ENCODE results near the gene HOXD3. TPM values are rescaled to one million over a fixed set of nuclear protein-coding genes. Genes with fewer than 3 reads are reported as not detected.

Gene HOXD3
- total and polyA plus RNA-seq, 9 donors: 0.91 to 4.0 (median 1.7) TPM

GRCh38 chr2:176158855-176159662 is 2.0 kb downstream of the HOXD3 start:
- H3K36me3 ChIP-seq (ENCODE audit: control insufficient read depth, insufficient read depth, low read length): peaks cover 3% of the 10 kb centered on the region
- peaks cover 90% of the 10 kb centered on the region for H3K27me3 ChIP-seq (ENCODE audit: control insufficient read depth, insufficient read depth, low read length)
- H3K4me1 ChIP-seq (ENCODE audit: control insufficient read depth, insufficient read depth, low read length): peaks cover 51% of the 10 kb centered on the region
- no peak overlapping the region for H3K4me3 ChIP-seq (ENCODE audit: low read length)
- no peak for DNase-seq
- 43% methylated on average over 22 of the region's 39 CpGs for WGBS (ENCODE audit: insufficient coverage)
- H3K9me3 ChIP-seq (replicated peaks; ENCODE audit: control insufficient read depth, low read depth, low read length): peaks cover 3% of the 10 kb centered on the region
- no peak overlapping the region for H3K27ac ChIP-seq (ENCODE audit: low read length)

GRCh38 chr2:176159663-176160250 is 2.6 kb downstream of the HOXD3 start:
- Histone ChIP-seq H3K36me3 (ENCODE audit: control insufficient read depth, insufficient read depth, low read length) (no peaks in the 10 kb centered on the region), H3K27me3 (ENCODE audit: control insufficient read depth, insufficient read depth, low read length) (peaks cover 94% of the 10 kb centered on the region), H3K4me1 (ENCODE audit: control insufficient read depth, insufficient read depth, low read length) (peaks cover 55% of the 10 kb centered on the region), H3K4me3 (ENCODE audit: low read length) (peak overlapping the region; percentile 26), H3K9me3 (replicated peaks; ENCODE audit: control insufficient read depth, low read depth, low read length) (peaks cover 3% of the 10 kb centered on the region), H3K27ac (ENCODE audit: low read length) (no peak overlapping the region)
- DNase-seq: no peak
- WGBS (ENCODE audit: insufficient coverage): 28% methylated on average over 36 of the region's 44 CpGs

GRCh38 chr2:176160251-176160985 is 3.3 kb downstream of the HOXD3 start:
- Histone ChIP-seq H3K36me3 (ENCODE audit: control insufficient read depth, insufficient read depth, low read length) (no peaks in the 10 kb centered on the region), H3K4me3 (ENCODE audit: low read length) (peak overlapping the region; percentile 26), H3K27me3 (ENCODE audit: control insufficient read depth, insufficient read depth, low read length) (peaks cover 96% of the 10 kb centered on the region), H3K9me3 (replicated peaks; ENCODE audit: control insufficient read depth, low read depth, low read length) (peaks cover 3% of the 10 kb centered on the region), H3K27ac (ENCODE audit: low read length) (no peak overlapping the region), H3K4me1 (ENCODE audit: control insufficient read depth, insufficient read depth, low read length) (peaks cover 62% of the 10 kb centered on the region)
- DNase-seq: peak; percentile 60
- WGBS (ENCODE audit: insufficient coverage): 29% methylated on average over 37 of the region's 50 CpGs

GRCh38 chr2:176160986-176161824 is 4.1 kb downstream of the HOXD3 start:
- Histone ChIP-seq H3K9me3 (replicated peaks; ENCODE audit: control insufficient read depth, low read depth, low read length) (peaks cover 3% of the 10 kb centered on the region), H3K4me1 (ENCODE audit: control insufficient read depth, insufficient read depth, low read length) (peaks cover 64% of the 10 kb centered on the region), H3K4me3 (ENCODE audit: low read length) (no peak overlapping the region), H3K36me3 (ENCODE audit: control insufficient read depth, insufficient read depth, low read length) (no peaks in the 10 kb centered on the region), H3K27me3 (ENCODE audit: control insufficient read depth, insufficient read depth, low read length) (peaks cover 97% of the 10 kb centered on the region), H3K27ac (ENCODE audit: low read length) (no peak overlapping the region)
- 20% methylated on average over 11 of the region's 22 CpGs for WGBS (ENCODE audit: insufficient coverage)
- DNase-seq: no peak

- Histone ChIP-seq H3K9me3 (replicated peaks; ENCODE audit: control insufficient read depth, low read depth, low read length) (peaks cover 3% of the 10 kb centered on the region), H3K27me3 (ENCODE audit: control insufficient read depth, insufficient read depth, low read length) (peaks cover 93% of the 10 kb centered on the region), H3K36me3 (ENCODE audit: control insufficient read depth, insufficient read depth, low read length) (no peaks in the 10 kb centered on the region), H3K27ac (ENCODE audit: low read length) (no peak overlapping the region), H3K4me1 (ENCODE audit: control insufficient read depth, insufficient read depth, low read length) (peaks cover 59% of the 10 kb centered on the region), H3K4me3 (ENCODE audit: low read length) (no peak overlapping the region)
- DNase-seq: peak; percentile 90
- 10% methylated on average over 15 of the region's 22 CpGs for WGBS (ENCODE audit: insufficient coverage)
Observed at GRCh38 chr2:176161825-176162626, 4.9 kb downstream of the HOXD3 start.

GRCh38 chr2:176162911-176163671 is 6.0 kb downstream of the HOXD3 start:
- Histone ChIP-seq H3K4me1 (ENCODE audit: control insufficient read depth, insufficient read depth, low read length) (peaks cover 50% of the 10 kb centered on the region), H3K27me3 (ENCODE audit: control insufficient read depth, insufficient read depth, low read length) (peaks cover 85% of the 10 kb centered on the region), H3K9me3 (replicated peaks; ENCODE audit: control insufficient read depth, low read depth, low read length) (peaks cover 3% of the 10 kb centered on the region), H3K27ac (ENCODE audit: low read length) (no peak overlapping the region), H3K36me3 (ENCODE audit: control insufficient read depth, insufficient read depth, low read length) (no peaks in the 10 kb centered on the region), H3K4me3 (ENCODE audit: low read length) (no peak overlapping the region)
- DNase-seq: no peak
- WGBS (ENCODE audit: insufficient coverage): 26% methylated on average over 21 of the region's 29 CpGs

- H3K9me3 ChIP-seq (replicated peaks; ENCODE audit: control insufficient read depth, low read depth, low read length): peaks cover 3% of the 10 kb centered on the region
- WGBS (ENCODE audit: insufficient coverage): 52% methylated on average over 3 of the region's 12 CpGs
- peaks cover 48% of the 10 kb centered on the region for H3K4me1 ChIP-seq (ENCODE audit: control insufficient read depth, insufficient read depth, low read length)
- no peak overlapping the region for H3K27ac ChIP-seq (ENCODE audit: low read length)
- peaks cover 84% of the 10 kb centered on the region for H3K27me3 ChIP-seq (ENCODE audit: control insufficient read depth, insufficient read depth, low read length)
- no peaks in the 10 kb centered on the region for H3K36me3 ChIP-seq (ENCODE audit: control insufficient read depth, insufficient read depth, low read length)
- no peak for DNase-seq
- no peak overlapping the region for H3K4me3 ChIP-seq (ENCODE audit: low read length)
Observed at GRCh38 chr2:176163672-176164056, 6.6 kb downstream of the HOXD3 start.

GRCh38 chr2:176164201-176164600 is 7.1 kb downstream of the HOXD3 start:
- no peak for DNase-seq
- H3K36me3 ChIP-seq (ENCODE audit: control insufficient read depth, insufficient read depth, low read length): no peaks in the 10 kb centered on the region
- peaks cover 84% of the 10 kb centered on the region for H3K27me3 ChIP-seq (ENCODE audit: control insufficient read depth, insufficient read depth, low read length)
- H3K9me3 ChIP-seq (replicated peaks; ENCODE audit: control insufficient read depth, low read depth, low read length): peaks cover 3% of the 10 kb centered on the region
- WGBS (ENCODE audit: insufficient coverage): 35% methylated on average over 12 of the region's 13 CpGs
- no peak overlapping the region for H3K27ac ChIP-seq (ENCODE audit: low read length)
- H3K4me3 ChIP-seq (ENCODE audit: low read length): no peak overlapping the region
- peaks cover 47% of the 10 kb centered on the region for H3K4me1 ChIP-seq (ENCODE audit: control insufficient read depth, insufficient read depth, low read length)

Data from muscle of leg (tissue), 11 donors.